ENCODE results near the gene SPOPL. TPM values are rescaled to one million over a fixed set of nuclear protein-coding genes. Genes with fewer than 3 reads are reported as not detected.

The SPOPL gene
- total and polyA plus RNA-seq, 2 of the 4 experiments (the other 2 are of a cell fraction), result 4.8 to 20.3 TPM

- H3K56ac ChIP-seq (ENCODE audit: extremely low read depth, insufficient read depth, low read length), result no peak overlapping the region
- H3K36me3 ChIP-seq (ENCODE audit: control insufficient read depth, insufficient read depth, low read length), result peaks cover 2% of the 10 kb centered on the region; the same call in 1 of the 2 replicates
- no peak overlapping the region for H3K23ac ChIP-seq (ENCODE audit: low read depth, low read length)
- CTCF ChIA-PET, result no interaction called here
- in situ Hi-C loops (cut with MboI; ENCODE audit: low sequenced_read_pairs), result no loop called here
- no peaks in the 10 kb centered on the region for H3K4me1 ChIP-seq (ENCODE audit: control insufficient read depth, insufficient read depth, low read length)
- H4K20me1 ChIP-seq (ENCODE audit: insufficient read depth, low read length), result no peaks in the 10 kb centered on the region
- H4K8ac ChIP-seq (ENCODE audit: low read depth in 2 of 2, low read length in 2 of 2), result no peak overlapping the region
- H2BK5ac ChIP-seq (ENCODE audit: low read depth, low read length, poor library complexity, severe bottlenecking), result no peak overlapping the region
- H2AK5ac ChIP-seq (ENCODE audit: low read depth, low read length), result no peak overlapping the region
- H4K91ac ChIP-seq (ENCODE audit: insufficient read depth, low read depth, low read length), result no peak overlapping the region
- H4K5ac ChIP-seq (ENCODE audit: low read depth, low read length), result no peak overlapping the region
- no peak overlapping the region for H2BK15ac ChIP-seq (ENCODE audit: low read depth, low read length)
- H3K4ac ChIP-seq (ENCODE audit: low read depth, low read length), result no peak overlapping the region
- H3K27me3 ChIP-seq (ENCODE audit: control insufficient read depth, insufficient read depth, low read length), result no peaks in the 10 kb centered on the region
- ATAC-seq (ENCODE audit: low read depth) (no peak), DNase-seq (no peak)
- H3K27ac ChIP-seq (ENCODE audit: insufficient read depth, low read length), result no peak overlapping the region
- H3K18ac ChIP-seq (ENCODE audit: low read depth, low read length), result no peak overlapping the region
- no peak overlapping the region for H3K9ac ChIP-seq (ENCODE audit: low read depth, low read length)
- H3K4me3 ChIP-seq (ENCODE audit: insufficient read depth, low read depth, low read length), result no peak overlapping the region
- H3K9me1 ChIP-seq (ENCODE audit: insufficient read depth, low read length), result no peaks in the 10 kb centered on the region
- intact Hi-C loops (cut with micrococcal nuclease), result no loop called here
- no peaks in the 10 kb centered on the region for H3K9me3 ChIP-seq (ENCODE audit: control insufficient read depth, insufficient read depth, low read length)
- H2AFZ ChIP-seq (replicated peaks; ENCODE audit: low read length, poor library complexity), result no peak overlapping the region
- TF ChIP-seq RCOR1 (IDR thresholded peaks at IDR 0.05; ENCODE audit: insufficient replicate concordance, low read length) (no peak), USF2 (IDR thresholded peaks at IDR 0.05; ENCODE audit: low read depth, low read length) (no peak), FOS (IDR thresholded peaks at IDR 0.05; ENCODE audit: low read depth, low read length) (no peak), MAZ (IDR thresholded peaks at IDR 0.05; ENCODE audit: borderline replicate concordance, low read depth, low read length) (no peak)
- H3K4me2 ChIP-seq (ENCODE audit: low read depth, low read length), result no peak overlapping the region
- no peak overlapping the region for H3K14ac ChIP-seq (replicated peaks; ENCODE audit: low read depth, low read length)
- H2AK9ac ChIP-seq (replicated peaks; ENCODE audit: low read depth, low read length, poor library complexity), result no peak overlapping the region
- POLR2A ChIA-PET (ENCODE audit: unreplicated experiment), result no interaction called here
- dilution Hi-C loops (cut with HindIII; ENCODE audit: low sequenced_read_pairs, unreplicated experiment), result no loop called here
- peaks cover 3% of the 10 kb centered on the region in 2 experiments; a peak in 2 of 4 replicates for H3K79me1 ChIP-seq (ENCODE audit: low read depth in 1 of 2, low read length in 2 of 2)
- BruUV-seq (replicated peaks), result no TSS peak
- H2BK120ac ChIP-seq (ENCODE audit: low read depth, low read length), result no peak overlapping the region
- WGBS, 2 experiments (ENCODE audit: extremely low coverage in 2 of 2, insufficient read length in 1 of 2), result no CpG with 5 or more reads among the region's 3 CpGs
- no peak overlapping the region for H2BK20ac ChIP-seq (ENCODE audit: low read depth, low read length)
Observed at GRCh38 chr2:138550670-138551287, 49.2 kb downstream of the SPOPL start.
